GM19438 (cell line): ENCODE data around the gene GNB4.

ENCODE experiments used
- ATAC-seq: cut with Tn5 transposase; IDR thresholded peaks from one replicate; pipeline ENCODE4 v1.9.1; 2021; ENCODE audit warnings: low read depth; ENCODE audit not compliant: unreplicated experiment

The GNB4 gene

GRCh38 chr3:179438841-179439240 is 12.4 kb downstream of the GNB4 start:
- peak; percentile 93 for ATAC-seq

GRCh38 chr3:179436517-179436916 is 14.8 kb downstream of the GNB4 start:
- no peak for ATAC-seq

- no peak for ATAC-seq
These were observed 18.8 kb downstream of the GNB4 start for GRCh38 chr3:179432451-179432850.

- peak; percentile 67 for ATAC-seq
These were observed 19.2 kb downstream of the GNB4 start for GRCh38 chr3:179432021-179432420.

GRCh38 chr3:179430277-179430870 is 20.9 kb downstream of the GNB4 start:
- no peak for ATAC-seq

GRCh38 chr3:179428876-179429548 is 22.3 kb downstream of the GNB4 start:
- no peak for ATAC-seq

- no peak for ATAC-seq
These were observed 26.2 kb downstream of the GNB4 start for GRCh38 chr3:179425075-179425474.

GRCh38 chr3:179421500-179421899 is 29.8 kb downstream of the GNB4 start:
- ATAC-seq, result no peak

GRCh38 chr3:179418610-179419009 is 32.7 kb downstream of the GNB4 start:
- no peak for ATAC-seq

GRCh38 chr3:179416681-179417080 is 34.6 kb downstream of the GNB4 start:
- no peak for ATAC-seq

GRCh38 chr3:179415377-179415776 is 35.9 kb downstream of the GNB4 start:
- ATAC-seq, result no peak

- ATAC-seq, result no peak
These were observed 36.5 kb downstream of the GNB4 start for GRCh38 chr3:179414804-179415203.

GRCh38 chr3:179410999-179411398 is 40.3 kb downstream of the GNB4 start:
- ATAC-seq, result no peak

- no peak for ATAC-seq
These were observed 40.9 kb downstream of the GNB4 start for GRCh38 chr3:179410331-179410730.

- no peak for ATAC-seq
These were observed 47.0 kb downstream of the GNB4 start for GRCh38 chr3:179404307-179404706.

GRCh38 chr3:179402963-179403362 is 48.3 kb downstream of the GNB4 start:
- no peak for ATAC-seq

- ATAC-seq, result no peak
These were observed 49.7 kb downstream of the GNB4 start for GRCh38 chr3:179401561-179401960.

- no peak for ATAC-seq
These were observed 52.6 kb downstream of the GNB4 start for GRCh38 chr3:179398574-179399231.

- ATAC-seq, result no peak
These were observed 59.4 kb downstream of the GNB4 start for GRCh38 chr3:179391906-179392305.

- no peak for ATAC-seq
These were observed 74.8 kb downstream of the GNB4 start for GRCh38 chr3:179376474-179376873.

- ATAC-seq, result no peak
These were observed 75.9 kb downstream of the GNB4 start for GRCh38 chr3:179375091-179375999.
